HEK293 (cell line): ENCODE results near the gene RNF6.

Experiments used
- CTCF ChIP-seq: fragments of 450-650 bp; formaldehyde crosslinking; IDR thresholded peaks from 2 replicates; pipeline ENCODE4 v1.5.1; 2016; ENCODE audit warnings: missing biosample characterization, missing genetic modification characterization
- ZNF544 ChIP-seq: fragments of 450-650 bp; formaldehyde crosslinking; IDR thresholded peaks from 2 replicates; pipeline ENCODE4 v1.5.0; 2017; ENCODE audit warnings: missing biosample characterization, missing genetic modification characterization

GRCh38 chr13:26219726-26220125 is 2.4 kb downstream of the RNF6 start:
- TF ChIP-seq CTCF (tag by site-specific recombination) (no peak), ZNF544 (tag by site-specific recombination) (no peak)
